GM21576 (cell line): ENCODE results near the gene PIH1D1.

Experiments used
- ATAC-seq: cut with Tn5 transposase; IDR thresholded peaks from one replicate; pipeline ENCODE4 v1.9.1; 2021; ENCODE audit warnings: mild to moderate bottlenecking, moderate library complexity; ENCODE audit not compliant: unreplicated experiment

Gene PIH1D1

GRCh38 chr19:49421039-49421877 is 30.4 kb downstream of the PIH1D1 start:
- no peak for ATAC-seq

- no peak for ATAC-seq
These were observed 31.4 kb downstream of the PIH1D1 start for GRCh38 chr19:49420227-49420626.

- no peak for ATAC-seq
These were observed 32.4 kb downstream of the PIH1D1 start for GRCh38 chr19:49419173-49419572.

DNA sequence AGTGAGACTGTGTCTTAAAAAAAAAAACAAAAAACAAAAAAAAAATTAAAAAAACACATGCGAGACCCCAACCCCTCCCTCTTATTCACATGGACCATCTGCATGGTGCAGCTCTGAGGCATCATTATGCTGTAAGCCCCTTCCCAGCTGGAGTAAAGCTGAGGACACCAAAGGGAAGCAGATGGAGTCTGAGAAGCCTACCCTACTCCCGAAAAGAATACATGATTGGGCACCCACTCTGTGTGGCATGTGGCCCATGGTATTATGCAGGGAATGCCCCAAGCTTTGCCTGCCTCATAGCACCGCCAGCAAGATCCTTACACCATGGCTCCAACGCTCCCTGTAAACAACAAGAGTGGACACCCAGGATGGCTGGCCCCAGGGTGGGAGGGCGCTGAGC is 33.1 kb downstream of the PIH1D1 start:
- no peak for ATAC-seq

- ATAC-seq = no peak
These were observed 34.5 kb downstream of the PIH1D1 start for GRCh38 chr19:49417088-49417487.

GRCh38 chr19:49415810-49416200 is 35.8 kb downstream of the PIH1D1 start:
- no peak for ATAC-seq

GRCh38 chr19:49415102-49415809 is 36.4 kb downstream of the PIH1D1 start:
- ATAC-seq = no peak

- no peak for ATAC-seq
These were observed 37.4 kb downstream of the PIH1D1 start for GRCh38 chr19:49414256-49414655.

GRCh38 chr19:49413348-49413747 is 38.3 kb downstream of the PIH1D1 start:
- no peak for ATAC-seq

- ATAC-seq = no peak
These were observed 39.8 kb downstream of the PIH1D1 start for GRCh38 chr19:49411681-49412326.

- ATAC-seq = no peak
These were observed 42.1 kb downstream of the PIH1D1 start for GRCh38 chr19:49409441-49410029.

GRCh38 chr19:49408816-49409440 is 42.7 kb downstream of the PIH1D1 start:
- no peak for ATAC-seq

DNA sequence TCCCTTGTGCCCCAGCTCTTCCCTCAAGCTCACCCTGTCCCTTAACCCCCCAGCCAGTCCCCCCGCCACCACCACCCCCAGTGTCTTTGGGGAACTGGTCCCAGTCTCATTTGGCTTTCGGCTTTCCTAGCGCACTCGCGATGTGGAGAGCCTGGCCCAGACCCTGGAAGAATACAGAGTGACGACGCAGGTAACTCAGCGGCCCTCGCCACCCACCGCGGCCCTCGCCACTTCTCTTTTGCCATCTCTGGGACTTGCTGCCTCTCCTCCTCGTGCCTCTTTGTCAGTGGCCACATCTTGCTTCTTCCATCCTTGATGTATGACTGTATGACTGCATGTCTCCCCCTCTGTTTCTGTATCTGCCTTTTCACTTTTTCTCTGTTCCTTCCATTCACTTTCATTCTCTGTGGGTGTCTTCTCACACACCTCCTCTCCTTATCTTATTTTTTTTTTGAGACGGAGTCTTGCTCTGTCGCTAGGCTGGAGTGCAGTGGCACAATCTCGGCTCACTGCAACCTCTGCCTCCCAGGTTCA is 44.1 kb downstream of the PIH1D1 start:
- ATAC-seq = no peak

- ATAC-seq = no peak
These were observed 44.5 kb downstream of the PIH1D1 start for GRCh38 chr19:49407079-49407478.

GRCh38 chr19:49403404-49404187 is 48.0 kb downstream of the PIH1D1 start:
- no peak for ATAC-seq

GRCh38 chr19:49400029-49400428 is 51.6 kb downstream of the PIH1D1 start:
- ATAC-seq = no peak

DNA sequence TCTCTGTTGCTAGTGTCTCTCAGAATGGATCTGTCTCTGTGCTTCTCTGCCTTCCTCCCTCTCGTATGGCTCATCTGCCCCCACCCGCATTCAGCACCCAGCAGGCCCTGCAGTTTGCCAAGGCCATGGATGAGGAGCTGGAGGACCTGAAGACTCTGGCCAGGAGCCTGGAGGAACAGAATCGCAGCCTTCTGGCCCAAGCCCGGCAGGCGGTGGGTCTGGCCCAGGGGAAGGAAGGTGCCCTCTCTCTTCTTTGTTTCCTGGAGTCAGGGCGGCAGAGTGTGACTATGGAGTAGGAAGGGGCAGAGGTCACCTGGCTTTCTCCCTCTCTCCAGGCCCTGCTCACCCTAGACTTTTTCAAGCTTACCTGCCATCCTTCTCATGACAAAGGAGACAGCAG is 52.7 kb downstream of the PIH1D1 start:
- no peak for ATAC-seq

DNA sequence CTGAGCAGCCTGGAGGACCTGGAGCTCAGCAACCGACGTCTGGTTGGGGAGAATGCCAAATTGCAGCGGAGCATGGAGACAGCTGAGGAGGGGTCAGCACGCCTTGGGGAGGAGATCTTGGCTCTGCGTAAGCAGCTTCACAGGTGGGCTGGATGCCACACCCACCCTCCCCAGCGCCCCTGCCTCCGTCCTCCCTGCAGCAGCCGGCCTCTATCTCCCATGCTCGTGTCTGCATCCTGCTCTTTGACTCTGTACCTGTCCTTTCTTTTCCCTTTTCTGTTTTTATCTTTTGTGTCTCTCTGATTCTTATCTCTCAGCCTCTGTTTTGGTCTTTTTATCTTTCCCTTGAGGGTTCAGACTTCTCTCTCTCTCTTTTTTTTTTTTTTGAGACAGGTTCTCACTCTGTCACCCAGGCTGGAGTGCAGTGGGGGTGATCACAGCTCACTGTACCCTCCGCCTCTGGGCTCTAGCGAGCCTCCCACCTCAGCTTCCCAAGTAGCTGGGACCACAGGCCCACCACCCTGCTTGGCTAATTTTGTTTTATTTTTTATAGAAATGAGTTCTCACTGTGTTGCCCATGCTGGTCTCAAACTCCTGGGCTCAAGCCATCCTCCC is 53.5 kb downstream of the PIH1D1 start:
- no peak for ATAC-seq

DNA sequence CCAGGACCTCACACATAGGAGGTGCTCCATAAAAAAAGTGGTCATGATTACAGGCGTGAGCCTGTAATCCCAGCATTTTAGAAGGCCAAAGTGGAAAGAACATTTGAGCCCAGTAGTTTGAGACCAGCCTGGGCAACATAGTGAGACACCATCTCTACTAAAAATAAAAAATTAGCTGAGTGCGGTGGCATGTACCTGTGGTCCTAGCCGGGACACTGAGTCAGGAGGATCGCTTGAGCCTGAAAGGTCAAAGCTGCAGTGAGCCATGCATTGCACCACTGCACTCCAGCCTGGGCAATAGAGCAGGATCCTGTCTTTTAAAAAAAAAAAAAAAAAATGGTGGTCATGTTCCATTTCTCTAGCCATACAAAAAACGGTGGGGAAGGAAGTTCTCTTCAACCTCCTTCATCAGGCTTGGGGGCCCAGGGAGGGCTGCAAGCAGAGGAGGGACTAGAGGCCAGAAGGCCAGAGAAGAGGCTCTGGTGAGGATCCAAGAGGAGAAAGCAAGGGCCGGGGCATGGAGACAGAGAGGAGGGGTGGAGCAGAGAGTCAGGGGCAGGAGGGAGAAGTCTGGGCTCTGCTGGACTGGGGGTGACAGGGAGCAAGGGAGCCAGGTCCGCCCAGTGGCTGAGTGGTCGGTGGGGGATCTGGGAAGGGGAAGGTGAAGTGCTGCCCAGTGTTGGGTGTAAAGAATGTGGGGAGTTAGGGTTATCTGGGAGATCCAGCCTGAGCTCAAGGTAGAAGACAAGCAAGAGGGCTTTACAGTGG is 54.7 kb downstream of the PIH1D1 start:
- ATAC-seq = no peak
